Peyer's patch (tissue), 4 donors: ENCODE measurements around the gene GSTM4. TPM values are rescaled to one million over a fixed set of nuclear protein-coding genes. Genes with fewer than 3 reads are reported as not detected.

ENCODE experiments used
- DNase-seq, 3 donors: peaks; one replicate each; pipeline ENCODE4 v3.0.0-alpha.2; 2017 to 2019
- H3K27ac ChIP-seq, 4 donors: fragments of 200-600 bp; sonication (generic); one replicate each; pipeline ENCODE4 v1.5.1; 2016 to 2019
- H3K27me3 ChIP-seq, 2 donors: fragments of 200-600 bp; sonication (generic); one replicate each; pipeline ENCODE4 v1.5.1; 2019
- H3K36me3 ChIP-seq, 3 donors: fragments of 200-600 bp; sonication (generic); one replicate each; pipeline ENCODE4 v1.5.1; 2016 to 2019
- H3K4me1 ChIP-seq, 4 donors: fragments of 200-600 bp; sonication (generic); one replicate each; pipeline ENCODE4 v1.5.1; 2016 to 2019
- H3K4me3 ChIP-seq, 4 donors: fragments of 200-600 bp; sonication (generic); 1 replicate in 3 of 4; 2 replicates in 1 of 4; pipeline ENCODE4 v1.5.1; 2016 to 2019; ENCODE audit warnings: mild to moderate bottlenecking in 1 of 4
- H3K9me3 ChIP-seq, 4 donors: fragments of 200-600 bp; sonication (generic); one replicate each; pipeline ENCODE4 v1.5.1; 2016 to 2019; ENCODE audit warnings: mild to moderate bottlenecking in 1 of 4
- CTCF ChIP-seq, 6 experiments: fragments of 450-650 bp in 4 of 6; fragments of 200-600 bp in 2 of 6; sonication (generic) in 1 of 6; IDR thresholded peaks; one replicate each; pipeline ENCODE4 v1.5.1; 2017 to 2019; ENCODE audit warnings: antibody characterized with exemption in 6 of 6, mild to moderate bottlenecking in 3 of 6, moderate library complexity in 1 of 6
- POLR2A ChIP-seq, 2 donors: fragments of 450-650 bp; IDR thresholded peaks; one replicate each; pipeline ENCODE4 v1.5.1; 2017; ENCODE audit warnings: antibody characterized with exemption in 2 of 2, mild to moderate bottlenecking in 2 of 2, moderate library complexity in 2 of 2
- total RNA-seq, 4 donors: library from RNA; depleted of rRNA; stranded (reverse); fragments of >200 nt; gene quantifications; one replicate each; pipeline ENCODE4 v1.1.0, GENCODE V29; 2016

Gene GSTM4
- total RNA-seq, 4 donors from 2014 or later = 76.7 to 276 (median 228) TPM

GRCh38 chr1:109615879-109616278, 40.0 kb upstream of the GSTM4 start:
- no peak overlapping the region for H3K4me3 ChIP-seq
- no peaks in the 10 kb centered on the region for H3K27me3 ChIP-seq
- peaks cover 0 to 21% (median 2%) of the 10 kb centered on the region in 4 donors for H3K4me1 ChIP-seq
- H3K36me3 ChIP-seq = no peaks in the 10 kb centered on the region
- peak overlapping the region in 3 of 4 donors; percentile 23 to 46 (median 31) for H3K27ac ChIP-seq
- peak in 2 of 3 donors; percentile 41 to 56 for DNase-seq
- H3K9me3 ChIP-seq = no peaks in the 10 kb centered on the region
- no peak for TF ChIP-seq CTCF (IDR thresholded peaks at IDR 0.05)
- TF ChIP-seq POLR2A (IDR thresholded peaks at IDR 0.05) = no peak

- Histone ChIP-seq H3K27ac (peak overlapping the region in 3 of 4 donors; percentile 23 to 47 (median 46)), H3K36me3 (no peaks in the 10 kb centered on the region), H3K9me3 (no peaks in the 10 kb centered on the region), H3K4me1 (peaks cover 0 to 26% (median 2%) of the 10 kb centered on the region in 4 donors), H3K4me3 (no peak overlapping the region), H3K27me3 (no peaks in the 10 kb centered on the region)
- no peak for DNase-seq
- no peak for TF ChIP-seq CTCF (IDR thresholded peaks at IDR 0.05)
- TF ChIP-seq POLR2A (IDR thresholded peaks at IDR 0.05) = no peak
These were observed 39.5 kb upstream of the GSTM4 start for GRCh38 chr1:109616391-109616790.

- Histone ChIP-seq H3K36me3 (no peaks in the 10 kb centered on the region), H3K27me3 (no peaks in the 10 kb centered on the region), H3K4me1 (peaks cover 0 to 35% (median 2%) of the 10 kb centered on the region in 4 donors), H3K4me3 (no peak overlapping the region), H3K27ac (peak overlapping the region in 3 of 4 donors; percentile 7 to 47 (median 46)), H3K9me3 (no peaks in the 10 kb centered on the region)
- no peak for DNase-seq
- TF ChIP-seq CTCF (IDR thresholded peaks at IDR 0.05) = no peak
- TF ChIP-seq POLR2A (IDR thresholded peaks at IDR 0.05) = no peak
These were observed 38.6 kb upstream of the GSTM4 start for GRCh38 chr1:109617291-109617801.

GRCh38 chr1:109618661-109619575, 37.0 kb upstream of the GSTM4 start:
- Histone ChIP-seq H3K9me3 (no peaks in the 10 kb centered on the region), H3K36me3 (no peaks in the 10 kb centered on the region), H3K4me1 (peaks cover 0 to 49% (median 10%) of the 10 kb centered on the region in 4 donors), H3K27ac (peak overlapping the region; percentile 73 to 83 (median 80)), H3K4me3 (peak overlapping the region; percentile 50 to 79 (median 66)), H3K27me3 (no peaks in the 10 kb centered on the region)
- no peak for TF ChIP-seq CTCF (IDR thresholded peaks at IDR 0.05)
- TF ChIP-seq POLR2A (IDR thresholded peaks at IDR 0.05) = no peak
- DNase-seq = peak in 1 of 3 donors; percentile 61

- Histone ChIP-seq H3K27me3 (no peaks in the 10 kb centered on the region), H3K27ac (peak within 1 kb of the TSS; percentile 73 to 83 (median 80)), H3K36me3 (no peaks in the 10 kb centered on the region), H3K4me1 (peaks cover 0 to 58% (median 17%) of the 10 kb centered on the region in 4 donors), H3K9me3 (no peaks in the 10 kb centered on the region), H3K4me3 (peak within 1 kb of the TSS; percentile 50 to 79 (median 66))
- no peak for TF ChIP-seq CTCF (IDR thresholded peaks at IDR 0.05)
- no peak for TF ChIP-seq POLR2A (IDR thresholded peaks at IDR 0.05)
- peak; percentile 79 to 88 (median 82) for DNase-seq
These were observed 36.1 kb upstream of the GSTM4 start, which contains the start of the genes AMPD2 and GNAT2 for GRCh38 chr1:109619576-109620400. TSS of gene AMPD2 (plus strand) at chr1:109619837. CDS start at chr1:109621176, 1,339 bp downstream. TSS of gene GNAT2 (minus strand) at chr1:109619616. CDS start at chr1:109612870, 6,746 bp downstream.
